ENCODE results near the gene FSTL3. TPM values are rescaled to one million over a fixed set of nuclear protein-coding genes. Genes with fewer than 3 reads are reported as not detected.

FSTL3 gene
- total RNA-seq, 1 donor, result 52.1 TPM

DNA sequence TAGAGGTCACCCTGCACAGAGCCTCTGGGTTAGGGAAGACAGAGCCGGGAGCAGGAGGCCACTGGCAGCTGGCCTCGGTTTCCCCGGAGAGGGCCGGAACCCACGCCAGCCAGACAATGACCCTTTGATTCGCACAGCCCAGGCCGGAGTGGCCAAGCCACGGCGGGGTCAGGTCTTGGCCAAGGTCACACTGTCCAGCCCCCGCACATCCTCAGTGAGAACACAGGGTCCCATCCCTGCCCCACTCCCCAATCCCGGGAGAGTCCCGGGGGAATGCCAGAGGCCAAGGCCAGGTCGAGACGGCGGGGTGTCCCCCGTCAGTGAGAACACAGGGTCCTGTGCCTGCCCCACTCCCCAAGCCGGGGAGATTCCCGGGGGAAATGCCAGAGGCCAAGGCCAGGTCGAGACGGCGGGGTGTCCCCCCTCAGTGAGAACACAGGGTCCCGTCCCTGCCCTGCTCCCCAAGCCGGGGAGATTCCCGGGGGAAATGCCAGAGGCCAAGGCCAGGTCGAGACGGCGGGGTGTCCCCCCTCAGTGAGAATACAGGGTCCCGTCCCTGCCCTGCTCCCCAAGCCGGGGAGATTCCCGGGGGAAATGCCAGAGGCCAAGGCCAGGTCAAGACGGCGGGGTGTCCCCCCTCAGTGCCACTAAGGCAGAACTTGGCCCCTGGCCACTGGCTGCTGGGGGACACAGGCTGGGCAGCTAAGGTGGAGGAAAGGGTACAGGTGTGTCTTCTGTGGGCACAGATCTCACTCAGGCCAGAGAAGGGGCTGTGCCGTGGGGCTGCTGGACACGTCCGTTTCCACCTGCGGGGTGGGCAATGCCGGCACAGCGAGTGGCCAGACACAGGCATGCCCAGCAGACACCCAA, 1.7 kb upstream of the FSTL3 start:
- no peak overlapping the region for H2AFZ ChIP-seq (ENCODE audit: low read length)
- DNase-seq (ENCODE audit: insufficient read length, low spot score, missing footprints), result peak; percentile 90
- no peaks in the 10 kb centered on the region for H3K9me3 ChIP-seq (ENCODE audit: low read depth, low read length)
- no peak overlapping the region for H3K27ac ChIP-seq (ENCODE audit: low read depth, low read length)
- no peak overlapping the region for H3K4me2 ChIP-seq (ENCODE audit: insufficient read depth, low read length)
- no peak overlapping the region for H3K4me3 ChIP-seq (ENCODE audit: insufficient read depth, low read length)
- H3K79me2 ChIP-seq (ENCODE audit: insufficient read depth, low read length), result peaks cover 8% of the 10 kb centered on the region
- peaks cover 12% of the 10 kb centered on the region for H4K20me1 ChIP-seq (ENCODE audit: insufficient read depth, low read length)
- H3K36me3 ChIP-seq (ENCODE audit: insufficient read depth, low read length), result no peaks in the 10 kb centered on the region
- peaks cover 11% of the 10 kb centered on the region for H3K4me1 ChIP-seq (ENCODE audit: insufficient read depth, low read length)
- no peaks in the 10 kb centered on the region for H3K27me3 ChIP-seq (ENCODE audit: insufficient read depth, low read length)
- TF ChIP-seq, protein P1, sequence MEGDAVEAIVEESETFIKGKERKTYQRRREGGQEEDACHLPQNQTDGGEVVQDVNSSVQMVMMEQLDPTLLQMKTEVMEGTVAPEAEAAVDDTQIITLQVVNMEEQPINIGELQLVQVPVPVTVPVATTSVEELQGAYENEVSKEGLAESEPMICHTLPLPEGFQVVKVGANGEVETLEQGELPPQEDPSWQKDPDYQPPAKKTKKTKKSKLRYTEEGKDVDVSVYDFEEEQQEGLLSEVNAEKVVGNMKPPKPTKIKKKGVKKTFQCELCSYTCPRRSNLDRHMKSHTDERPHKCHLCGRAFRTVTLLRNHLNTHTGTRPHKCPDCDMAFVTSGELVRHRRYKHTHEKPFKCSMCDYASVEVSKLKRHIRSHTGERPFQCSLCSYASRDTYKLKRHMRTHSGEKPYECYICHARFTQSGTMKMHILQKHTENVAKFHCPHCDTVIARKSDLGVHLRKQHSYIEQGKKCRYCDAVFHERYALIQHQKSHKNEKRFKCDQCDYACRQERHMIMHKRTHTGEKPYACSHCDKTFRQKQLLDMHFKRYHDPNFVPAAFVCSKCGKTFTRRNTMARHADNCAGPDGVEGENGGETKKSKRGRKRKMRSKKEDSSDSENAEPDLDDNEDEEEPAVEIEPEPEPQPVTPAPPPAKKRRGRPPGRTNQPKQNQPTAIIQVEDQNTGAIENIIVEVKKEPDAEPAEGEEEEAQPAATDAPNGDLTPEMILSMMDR (IDR thresholded peaks at IDR 0.05; ENCODE audit: extremely low read depth, low read depth, low read length), result no peak

DNA sequence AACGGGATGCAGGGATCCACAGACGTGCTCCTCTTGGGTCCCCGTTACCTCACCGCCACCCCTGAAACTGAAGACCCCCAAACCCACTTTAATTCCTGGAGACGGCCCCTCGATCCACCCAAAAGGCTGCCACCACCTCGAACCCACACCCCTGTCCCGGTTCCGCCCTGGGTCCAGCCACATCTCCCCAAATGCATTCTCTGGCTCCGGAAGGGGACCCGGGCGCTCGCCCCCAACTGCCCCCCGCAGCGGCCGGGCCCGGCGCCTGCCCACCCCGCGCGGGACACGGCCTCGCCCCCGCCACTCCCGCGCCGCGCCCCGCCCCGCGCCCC, 219 bp upstream of the FSTL3 start:
- Histone ChIP-seq H3K36me3 (ENCODE audit: insufficient read depth, low read length) (no peaks in the 10 kb centered on the region), H3K79me2 (ENCODE audit: insufficient read depth, low read length) (peaks cover 9% of the 10 kb centered on the region), H3K27me3 (ENCODE audit: insufficient read depth, low read length) (no peaks in the 10 kb centered on the region), H3K4me1 (ENCODE audit: insufficient read depth, low read length) (peaks cover 12% of the 10 kb centered on the region), H4K20me1 (ENCODE audit: insufficient read depth, low read length) (peaks cover 12% of the 10 kb centered on the region), H3K27ac (ENCODE audit: low read depth, low read length) (no peak overlapping the region), H2AFZ (ENCODE audit: low read length) (no peak overlapping the region), H3K4me3 (ENCODE audit: insufficient read depth, low read length) (peak overlapping the region; percentile 75), H3K4me2 (ENCODE audit: insufficient read depth, low read length) (peak overlapping the region; percentile 57), H3K9me3 (ENCODE audit: low read depth, low read length) (no peaks in the 10 kb centered on the region)
- DNase-seq (ENCODE audit: insufficient read length, low spot score, missing footprints), result no peak
- TF ChIP-seq, protein P1 (IDR thresholded peaks at IDR 0.05; ENCODE audit: extremely low read depth, low read depth, low read length), result no peak

DNA sequence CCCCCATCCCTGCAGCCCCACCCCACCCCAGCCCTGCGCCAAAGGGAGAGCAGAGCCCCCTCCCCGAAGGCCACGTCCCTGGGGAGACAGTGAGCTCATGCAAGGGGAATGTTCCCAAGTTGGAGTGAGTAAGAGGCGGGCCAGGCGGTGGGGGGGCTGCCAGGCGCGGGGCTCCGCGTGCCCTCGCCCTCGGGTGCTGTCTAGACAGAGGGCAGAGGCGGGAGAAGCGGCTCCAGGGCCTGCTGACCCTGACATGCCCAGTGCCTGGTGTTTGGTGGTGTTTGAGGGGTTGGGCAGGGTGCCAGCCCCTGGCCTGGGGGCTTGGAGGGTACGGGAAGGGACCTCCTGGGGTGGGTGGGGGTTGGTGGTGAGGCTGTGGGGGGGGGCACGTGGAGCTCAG, 1.0 kb downstream of the FSTL3 start:
- Histone ChIP-seq H3K27ac (ENCODE audit: low read depth, low read length) (no peak overlapping the region), H3K4me2 (ENCODE audit: insufficient read depth, low read length) (peak overlapping the region; percentile 87)

More for the DNA sequence above, 1.0 kb downstream of the FSTL3 start:
- no peak overlapping the region for H2AFZ ChIP-seq (ENCODE audit: low read length)
- no peaks in the 10 kb centered on the region for H3K36me3 ChIP-seq (ENCODE audit: insufficient read depth, low read length)
- TF ChIP-seq, protein P1 (IDR thresholded peaks at IDR 0.05; ENCODE audit: extremely low read depth, low read depth, low read length), result no peak
- no peaks in the 10 kb centered on the region for H3K27me3 ChIP-seq (ENCODE audit: insufficient read depth, low read length)
- H3K9me3 ChIP-seq (ENCODE audit: low read depth, low read length), result no peaks in the 10 kb centered on the region
- H3K4me3 ChIP-seq (ENCODE audit: insufficient read depth, low read length), result peak overlapping the region; percentile 75
- H4K20me1 ChIP-seq (ENCODE audit: insufficient read depth, low read length), result peaks cover 12% of the 10 kb centered on the region
- peaks cover 9% of the 10 kb centered on the region for H3K79me2 ChIP-seq (ENCODE audit: insufficient read depth, low read length)
- DNase-seq (ENCODE audit: insufficient read length, low spot score, missing footprints), result peak; percentile 99
- H3K4me1 ChIP-seq (ENCODE audit: insufficient read depth, low read length), result peaks cover 12% of the 10 kb centered on the region

All from osteoblast (primary cell).